ENCODE data around the gene IFNL4.
"Not testable (repeated sequence)": the region's sequence is repeated elsewhere in the genome, so short reads cannot be mapped to it uniquely, and the experiment has no call there.

IFNL4 gene

DNA sequence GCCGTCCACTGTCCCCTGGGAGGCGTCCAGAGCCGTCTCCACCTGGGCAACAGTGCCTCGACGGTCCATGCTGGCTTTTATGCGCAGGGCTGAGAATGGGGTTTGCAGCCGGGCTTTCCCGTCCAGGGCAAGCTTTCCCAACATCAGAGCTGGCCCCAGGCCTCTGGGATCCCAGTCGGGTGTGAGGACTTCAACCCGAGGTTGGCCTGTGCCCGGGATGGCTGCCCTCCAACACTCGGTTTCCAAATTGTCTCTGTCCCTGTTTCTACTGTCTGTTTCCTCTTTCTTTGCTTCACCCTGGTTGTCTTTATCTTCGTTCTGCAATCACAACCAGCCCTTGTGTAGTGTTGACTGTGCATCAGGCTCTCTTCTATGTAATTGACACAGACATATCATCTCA is at the start of gene IFNL4:
Gene IFNL4 (minus strand): TSS at position 51 of the 400 bp plus-strand sequence.
- no peak for DNase-seq (ENCODE audit: low spot score)

DNA sequence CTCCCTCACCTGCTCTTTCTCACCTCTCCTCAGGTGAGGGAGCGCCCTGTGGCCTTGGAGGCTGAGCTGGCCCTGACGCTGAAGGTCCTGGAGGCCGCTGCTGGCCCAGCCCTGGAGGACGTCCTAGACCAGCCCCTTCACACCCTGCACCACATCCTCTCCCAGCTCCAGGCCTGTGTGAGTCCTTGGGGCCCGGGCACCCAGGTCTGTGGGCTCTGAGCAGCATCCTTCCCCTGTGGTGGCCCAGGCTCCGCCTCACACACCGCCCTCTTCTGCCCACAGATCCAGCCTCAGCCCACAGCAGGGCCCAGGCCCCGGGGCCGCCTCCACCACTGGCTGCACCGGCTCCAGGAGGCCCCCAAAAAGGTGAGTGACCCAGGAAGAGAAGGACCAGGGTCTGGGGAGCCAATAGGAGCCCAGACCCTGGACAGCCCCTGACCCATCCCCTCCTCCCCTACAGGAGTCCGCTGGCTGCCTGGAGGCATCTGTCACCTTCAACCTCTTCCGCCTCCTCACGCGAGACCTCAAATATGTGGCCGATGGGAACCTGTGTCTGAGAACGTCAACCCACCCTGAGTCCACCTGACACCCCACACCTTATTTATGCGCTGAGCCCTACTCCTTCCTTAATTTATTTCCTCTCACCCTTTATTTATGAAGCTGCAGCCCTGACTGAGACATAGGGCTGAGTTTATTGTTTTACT is 49.4 kb upstream of the IFNL4 start:
- no peak for DNase-seq (ENCODE audit: low spot score)

GRCh38 chr19:39296906-39297305 is 48.2 kb upstream of the IFNL4 start:
- no peak for DNase-seq (ENCODE audit: low spot score)

- no peak for DNase-seq (ENCODE audit: low spot score)
These were observed 47.5 kb upstream of the IFNL4 start, which contains the start of gene IFNL1 for GRCh38 chr19:39296055-39296645. TSS of gene IFNL1 (plus strand) at chr19:39296407. CDS start at chr19:39296422, 15 bp downstream.

GRCh38 chr19:39293394-39293793 is 44.7 kb upstream of the IFNL4 start:
- no peak for DNase-seq (ENCODE audit: low spot score)

GRCh38 chr19:39284032-39284431 is 35.4 kb upstream of the IFNL4 start:
- no peak for DNase-seq (ENCODE audit: low spot score)

- DNase-seq (ENCODE audit: low spot score): no peak
These were observed 33.4 kb upstream of the IFNL4 start for GRCh38 chr19:39282021-39282420.

- DNase-seq (ENCODE audit: low spot score): no peak
These were observed 28.9 kb upstream of the IFNL4 start for GRCh38 chr19:39277598-39277997.

- no peak for DNase-seq (ENCODE audit: low spot score)
These were observed 28.1 kb upstream of the IFNL4 start for GRCh38 chr19:39276740-39277139.

GRCh38 chr19:39275578-39275977 is 26.9 kb upstream of the IFNL4 start:
- no peak for DNase-seq (ENCODE audit: low spot score)

GRCh38 chr19:39273859-39274258 is 25.2 kb upstream of the IFNL4 start:
- not testable (repeated sequence) for DNase-seq (ENCODE audit: low spot score)

DNA sequence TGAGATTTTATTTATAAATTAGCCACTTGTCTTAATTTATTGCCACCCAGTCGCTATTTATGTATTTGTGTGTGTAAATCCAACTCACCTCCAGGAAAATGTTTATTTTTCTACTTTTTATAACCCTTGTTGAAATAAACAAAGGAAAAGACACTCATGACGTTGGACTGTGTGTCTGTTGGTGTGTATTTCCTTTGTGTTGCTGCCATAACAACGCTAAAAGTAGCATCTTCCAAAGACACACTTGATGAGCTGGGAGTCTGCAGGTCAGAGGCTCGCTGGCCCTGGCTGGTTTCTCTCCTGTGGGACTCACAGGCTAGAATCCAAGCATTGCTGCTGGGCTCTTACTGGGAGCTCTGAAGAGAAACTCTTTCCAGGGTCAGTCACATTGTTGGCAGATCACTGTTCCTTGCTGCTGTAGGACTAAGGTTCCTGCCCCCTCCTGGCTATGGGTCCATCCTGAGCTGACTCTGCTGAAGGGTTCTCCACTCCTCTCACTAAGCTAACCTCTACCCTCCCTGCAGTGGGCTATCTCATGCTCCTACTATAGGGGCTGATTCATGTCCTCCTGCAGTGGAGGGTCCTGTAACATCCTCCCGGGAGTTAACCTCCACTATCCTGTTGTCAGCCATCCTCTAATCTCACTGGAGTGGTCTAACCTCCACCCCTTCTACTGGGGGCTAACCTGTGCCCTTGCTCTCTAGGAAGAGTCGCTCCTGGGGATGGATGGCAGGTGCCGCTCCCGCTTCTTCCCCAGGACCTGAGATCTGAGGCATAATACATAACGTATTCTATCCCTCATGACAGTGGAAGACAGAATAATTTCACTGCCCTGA is 21.6 kb upstream of the IFNL4 start:
- DNase-seq (ENCODE audit: low spot score): no peak

GRCh38 chr19:39269369-39269768 is 20.7 kb upstream of the IFNL4 start:
- DNase-seq (ENCODE audit: low spot score): not testable (repeated sequence)

GRCh38 chr19:39268531-39269223 is 20.0 kb upstream of the IFNL4 start:
- DNase-seq (ENCODE audit: low spot score): not testable (repeated sequence)

DNA sequence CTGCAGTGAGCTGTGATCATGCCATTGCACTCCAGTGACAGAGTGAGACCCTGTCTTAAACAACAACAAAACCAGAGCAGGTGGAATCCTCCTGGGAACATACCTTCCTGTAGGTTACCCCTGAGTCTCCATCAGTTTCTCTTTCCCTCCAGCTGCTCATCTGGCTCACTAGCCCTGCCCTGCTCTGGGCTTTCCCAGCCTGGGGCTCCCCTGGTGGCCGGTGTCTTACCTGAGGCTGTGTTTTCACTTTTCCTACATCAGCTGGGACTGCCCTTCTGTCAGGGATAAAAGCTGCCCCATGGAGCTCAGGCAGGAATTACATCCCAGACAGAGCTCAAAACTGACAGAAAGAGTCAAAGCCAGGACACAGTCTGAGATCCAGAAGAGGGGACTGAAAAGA is 19.4 kb upstream of the IFNL4 start, which contains the start of gene IFNL2:
Gene IFNL2 (plus strand): TSS at position 312 of the 400 bp plus-strand sequence. CDS start 173 bp downstream, outside the sequence.
- DNase-seq (ENCODE audit: low spot score): not testable (repeated sequence)

DNA sequence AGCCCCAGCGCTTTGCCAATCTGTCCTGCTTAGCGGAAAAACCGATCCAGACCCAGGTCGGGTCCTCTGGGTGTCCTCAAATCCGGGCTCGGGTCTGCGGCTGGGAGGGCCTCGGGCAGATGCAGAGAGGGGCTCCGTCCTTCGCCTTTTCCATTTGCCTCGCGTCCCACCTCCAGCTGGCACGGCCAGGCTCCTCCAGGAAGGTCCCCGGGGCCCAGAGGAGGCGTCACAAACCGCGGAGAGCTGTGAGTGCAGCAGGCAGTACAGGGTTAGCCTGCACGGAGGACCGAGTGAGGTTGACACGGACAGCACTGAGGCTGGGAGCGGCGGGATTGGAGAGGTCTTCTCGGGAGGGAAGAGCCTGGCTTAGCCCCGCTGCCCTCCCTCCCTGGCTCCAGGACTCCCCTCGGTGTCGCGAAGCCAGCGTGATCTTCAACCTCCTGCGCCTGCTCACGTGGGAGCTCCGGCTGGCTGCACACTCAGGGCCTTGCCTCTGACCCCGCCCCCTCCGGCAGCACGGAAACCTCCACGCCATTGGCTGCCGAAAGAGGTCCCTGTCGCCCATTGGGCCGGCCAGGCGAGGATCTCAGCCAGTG is 16.8 kb upstream of the IFNL4 start:
- DNase-seq (ENCODE audit: low spot score): no peak

- DNase-seq (ENCODE audit: low spot score): no peak
These were observed 15.9 kb upstream of the IFNL4 start for GRCh38 chr19:39264306-39265290.

- DNase-seq (ENCODE audit: low spot score): no peak
These were observed 15.3 kb upstream of the IFNL4 start for GRCh38 chr19:39263912-39264305.

DNA sequence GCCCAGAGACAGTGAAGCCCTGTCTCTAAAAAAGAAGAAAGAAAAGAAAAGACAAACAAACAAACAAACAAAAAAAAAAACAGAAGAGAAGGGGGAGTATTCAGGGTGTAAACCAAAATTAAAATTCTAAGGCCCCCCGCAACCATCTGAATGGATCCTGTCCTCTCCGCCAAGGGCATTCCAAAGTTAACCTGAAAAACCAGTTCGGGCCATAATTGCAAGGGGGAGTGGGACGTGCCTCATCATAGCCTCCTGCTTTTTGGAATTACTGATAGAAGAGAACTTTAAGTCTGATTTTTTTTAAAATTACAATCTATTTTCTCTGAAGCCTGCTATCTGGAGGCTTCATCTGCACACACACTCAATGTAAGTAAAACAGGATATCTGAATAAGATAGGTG is 13.8 kb upstream of the IFNL4 start:
- DNase-seq (ENCODE audit: low spot score): no peak

DNA sequence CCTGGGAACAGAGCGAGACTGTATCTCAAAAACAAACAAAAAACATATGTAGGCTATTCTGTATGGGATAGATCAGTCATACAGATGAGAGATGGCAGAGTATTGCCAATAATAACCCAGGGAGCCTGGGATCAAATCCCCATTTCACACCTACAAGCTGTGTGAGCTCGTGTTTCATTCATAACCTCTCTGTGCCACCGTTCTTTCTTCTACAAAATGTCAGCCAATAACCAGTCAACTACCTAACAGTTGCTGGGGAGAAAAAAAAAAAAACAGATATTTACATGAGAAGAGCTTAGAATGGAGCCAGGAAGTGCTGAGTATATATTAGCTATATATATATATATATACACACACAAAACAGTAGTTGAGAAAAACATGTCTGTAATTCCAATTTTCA is 13.0 kb upstream of the IFNL4 start:
- no peak for DNase-seq (ENCODE audit: low spot score)
